ENCODE data around the gene AVPR1B.

DNA sequence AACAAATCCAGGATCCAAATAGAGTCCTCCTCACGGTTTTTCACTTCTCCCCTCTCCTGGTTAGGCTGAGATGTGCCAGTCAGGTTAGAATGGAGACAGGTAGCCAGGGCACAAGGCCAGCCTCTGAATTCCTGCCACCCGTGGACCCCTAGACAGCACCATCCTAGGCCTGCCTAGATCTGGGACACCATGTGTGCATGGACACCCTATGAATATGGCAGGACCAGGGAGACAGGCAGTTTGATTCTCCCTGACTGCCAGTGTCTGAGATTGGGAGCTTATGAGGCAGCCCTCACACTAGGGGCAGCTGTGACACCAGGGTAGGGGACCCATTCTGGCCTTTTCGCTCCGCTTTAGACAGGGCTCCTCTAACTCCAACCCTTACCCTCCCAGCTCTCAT lies 7.5 kb downstream of the AVPR1B start:
- TF ChIP-seq CTCF (IDR thresholded peaks at IDR 0.05) (no peak), POLR2A (IDR thresholded peaks at IDR 0.05) (no peak)
